Measurements from ENCODE around the gene AOPEP.

GRCh38 chr9:94785215-94786169, 59.0 kb downstream of the AOPEP start:
- TF ChIP-seq CTCF (IDR thresholded peaks at IDR 0.05) (no peak), POLR2A (IDR thresholded peaks at IDR 0.05) (no peak)
